CD4-positive, alpha-beta memory T cell (primary cell): ENCODE data around the gene MBIP. TPM values are rescaled to one million over a fixed set of nuclear protein-coding genes. Genes with fewer than 3 reads are reported as not detected.

Source experiments
- CTCF ChIA-PET: fragments of 350-600 bp; sonication (Branson Sonifier 250); formaldehyde crosslinking; loops from one replicate; lab custom pipeline; 2021; ENCODE audit warnings: inconsistent platforms; ENCODE audit not compliant: partially characterized antibody; lab: Charles Lee
- POLR2A ChIA-PET: fragments of 350-600 bp; sonication (Branson Sonifier 250); formaldehyde crosslinking; loops from one replicate; lab custom pipeline; 2021; ENCODE audit not compliant: partially characterized antibody; lab: Charles Lee
- DNase-seq, 5 donors: peaks; one replicate each; pipeline versions ENCODE4 v3.0.0 to v3.0.0-alpha.2; 2020 to 2022; ENCODE audit warnings: mixed read lengths in 1 of 5
- H3K27ac ChIP-seq: one replicate; pipeline ENCODE4 v1.7.0; 2013; ENCODE audit warnings: low read depth, low read length
- H3K27me3 ChIP-seq: 2 replicates; pipeline ENCODE4 v1.7.0; 2013; ENCODE audit warnings: mild to moderate bottlenecking, low read length, moderate library complexity; ENCODE audit not compliant: insufficient read depth
- H3K36me3 ChIP-seq: 2 replicates; pipeline ENCODE4 v1.7.0; 2013; ENCODE audit warnings: mild to moderate bottlenecking, low read length, moderate library complexity; ENCODE audit not compliant: insufficient read depth
- H3K4me1 ChIP-seq: 2 replicates; pipeline ENCODE4 v1.7.0; 2013; ENCODE audit warnings: mild to moderate bottlenecking, low read length, moderate library complexity; ENCODE audit not compliant: insufficient read depth
- H3K4me3 ChIP-seq, 2 donors: one replicate each; pipeline ENCODE4 v1.7.0; 2013; ENCODE audit warnings: low read length in 2 of 2, mild to moderate bottlenecking in 1 of 2
- H3K9me3 ChIP-seq, 2 donors: one replicate each; pipeline ENCODE4 v1.7.0; 2013; ENCODE audit warnings: low read length in 2 of 2, control low read depth in 1 of 2; ENCODE audit not compliant: control insufficient read depth in 1 of 2
- H3K27ac Mint-ChIP-seq, 7 donors: one replicate each; pipeline ENCODE4 v1.8.0; 2020 to 2021; ENCODE audit warnings: mixed read lengths in 7 of 7, mild to moderate bottlenecking in 6 of 7, inconsistent platforms in 3 of 7, moderate library complexity in 3 of 7
- H3K27me3 Mint-ChIP-seq, 2 donors: one replicate each; pipeline ENCODE4 v1.8.0; 2020 to 2021; ENCODE audit warnings: mixed read lengths in 2 of 2
- H3K36me3 Mint-ChIP-seq, 2 donors: one replicate each; pipeline ENCODE4 v1.8.0; 2020 to 2021; ENCODE audit warnings: mixed read lengths in 2 of 2, inconsistent platforms in 1 of 2, mild to moderate bottlenecking in 1 of 2
- H3K4me1 Mint-ChIP-seq, 4 donors: one replicate each; pipeline ENCODE4 v1.8.0; 2020 to 2021; ENCODE audit warnings: mixed read lengths in 4 of 4, mild to moderate bottlenecking in 1 of 4
- H3K4me3 Mint-ChIP-seq, 8 donors: one replicate each; pipeline ENCODE4 v1.8.0; 2020 to 2021; ENCODE audit warnings: mixed read lengths in 8 of 8, mild to moderate bottlenecking in 7 of 8, moderate library complexity in 6 of 8, inconsistent platforms in 3 of 8
- H3K9me3 Mint-ChIP-seq, 8 donors: one replicate each; pipeline ENCODE4 v1.8.0; 2020 to 2021; ENCODE audit warnings: mixed read lengths in 8 of 8, mild to moderate bottlenecking in 5 of 8, inconsistent platforms in 3 of 8, moderate library complexity in 1 of 8
- intact Hi-C: fragments of 100-400 bp; cut with micrococcal nuclease; formaldehyde crosslinking; loops from one replicate; pipeline ENCODE4 v1.15.1; 2023
- polyA plus RNA-seq, 2 donors: library from polyadenylated mRNA; unstranded; fragments of 300-500 nt; fragmentation: Illumina TruSeq; gene quantifications; one replicate each; pipeline ENCODE4 v1.2.3, GENCODE V29; 2021
- total RNA-seq, 2 experiments: library from RNA; stranded (reverse); gene quantifications; one replicate each; pipeline ENCODE4 v1.2.3, GENCODE V29; 2021

Gene MBIP
- 10 to 100 TPM; 16.7 to 25.6 TPM for total RNA-seq
- polyA plus RNA-seq, result 10 to 100 TPM; 19.7 to 19.8 TPM

- no peaks in the 10 kb centered on the region for H3K9me3 ChIP-seq
- Mint-ChIP-seq H3K4me3 (peak within 1 kb of the TSS; percentile 94 to 99 (median 96)), H3K9me3 (peaks cover 0 to 3% (median 0%) of the 10 kb centered on the region in 8 donors), H3K27me3 (peaks cover 6 to 11% of the 10 kb centered on the region in 2 donors), H3K4me1 (peaks cover 16 to 42% (median 26%) of the 10 kb centered on the region in 4 donors), H3K36me3 (peaks cover 0 to 11% of the 10 kb centered on the region in 2 donors), H3K27ac (peak within 1 kb of the TSS; percentile 85 to 98 (median 97))
- intact Hi-C loops, result loop anchor here (1.0 kb wide), 1 partner anchor 494 kb away; the partner anchor contains the start of gene BRMS1L
- H3K4me1 ChIP-seq, result peaks cover 23% of the 10 kb centered on the region
- peak within 1 kb of the TSS; percentile 77 for H3K27ac ChIP-seq
- ChIA-PET POLR2A (interaction anchor here (1.1 to 1.8 kb wide), 4 partner anchors 13 to 498 kb away, joined by 4 to 12 read pairs (median 5); partner anchors contain the start of gene BRMS1L), CTCF (interaction anchor here (0.7 to 1.5 kb wide), 2 partner anchors 15 to 53 kb away, joined by 3 to 6 read pairs; no protein-coding TSS in a partner anchor)
- peak; percentile 82 to 96 (median 85) for DNase-seq
- H3K4me3 ChIP-seq, result peak within 1 kb of the TSS; percentile 62 to 93
- H3K27me3 ChIP-seq, result no peaks in the 10 kb centered on the region
- no peaks in the 10 kb centered on the region for H3K36me3 ChIP-seq
These were observed at the start of gene MBIP for GRCh38 chr14:36320200-36320896. MBIP (minus strand) TSS chr14:36320637; CDS start chr14:36320588, 49 bp downstream.

- intact Hi-C loops, result no loop called here
These were observed 47.7 kb upstream of the MBIP start for GRCh38 chr14:36367985-36368774.

GRCh38 chr14:36365766-36366165 is 45.3 kb upstream of the MBIP start:
- H3K9me3 ChIP-seq, result no peaks in the 10 kb centered on the region
- H3K4me1 ChIP-seq, result no peaks in the 10 kb centered on the region
- H3K27ac ChIP-seq, result no peak overlapping the region
- Mint-ChIP-seq H3K36me3 (no peaks in the 10 kb centered on the region), H3K27me3 (peaks cover 1 to 5% of the 10 kb centered on the region in 2 donors), H3K4me1 (no peaks in the 10 kb centered on the region), H3K27ac (no peak overlapping the region), H3K4me3 (no peak overlapping the region), H3K9me3 (no peaks in the 10 kb centered on the region)
- H3K4me3 ChIP-seq, result no peak overlapping the region
- intact Hi-C loops, result no loop called here
- ChIA-PET CTCF (interaction anchor here (2.5 kb wide), 1 partner anchor 9 kb away, joined by 11 read pairs; no protein-coding TSS in a partner anchor), POLR2A (no interaction called here)
- H3K36me3 ChIP-seq, result no peaks in the 10 kb centered on the region
- H3K27me3 ChIP-seq, result no peaks in the 10 kb centered on the region
- no peak for DNase-seq

More at GRCh38 chr14:36367985-36368774, 47.7 kb upstream of the MBIP start:
- H3K27ac ChIP-seq, result no peak overlapping the region
- CTCF ChIA-PET, result interaction anchor here (1.8 kb wide), 1 partner anchor 9 kb away, joined by 4 read pairs; no protein-coding TSS in a partner anchor
- peaks cover 1 to 5% of the 10 kb centered on the region in 2 donors for H3K27me3 Mint-ChIP-seq
- H3K27ac Mint-ChIP-seq, result no peak overlapping the region
- no peak overlapping the region for H3K4me3 Mint-ChIP-seq
- H3K36me3 Mint-ChIP-seq, result no peaks in the 10 kb centered on the region
- no peaks in the 10 kb centered on the region for H3K36me3 ChIP-seq
- no peaks in the 10 kb centered on the region for H3K9me3 ChIP-seq
- H3K4me1 Mint-ChIP-seq, result no peaks in the 10 kb centered on the region
- H3K4me1 ChIP-seq, result no peaks in the 10 kb centered on the region
- H3K4me3 ChIP-seq, result no peak overlapping the region
- no peaks in the 10 kb centered on the region for H3K9me3 Mint-ChIP-seq
- no peak for DNase-seq
- POLR2A ChIA-PET, result no interaction called here
- no peaks in the 10 kb centered on the region for H3K27me3 ChIP-seq

- CTCF ChIA-PET, result no interaction called here
- H3K4me1 Mint-ChIP-seq, result no peaks in the 10 kb centered on the region
- H3K9me3 Mint-ChIP-seq, result no peaks in the 10 kb centered on the region
- Histone ChIP-seq H3K27ac (no peak overlapping the region), H3K4me1 (no peaks in the 10 kb centered on the region), H3K36me3 (no peaks in the 10 kb centered on the region), H3K9me3 (no peaks in the 10 kb centered on the region), H3K4me3 (no peak overlapping the region), H3K27me3 (no peaks in the 10 kb centered on the region)
- DNase-seq, result no peak
- intact Hi-C loops, result no loop called here
- POLR2A ChIA-PET, result no interaction called here
- no peak overlapping the region for H3K27ac Mint-ChIP-seq
- H3K36me3 Mint-ChIP-seq, result no peaks in the 10 kb centered on the region
- peaks cover 1 to 5% of the 10 kb centered on the region in 2 donors for H3K27me3 Mint-ChIP-seq
- no peak overlapping the region for H3K4me3 Mint-ChIP-seq
These were observed 43.3 kb upstream of the MBIP start for GRCh38 chr14:36363704-36364103.

GRCh38 chr14:36362648-36363047 is 42.2 kb upstream of the MBIP start:
- H3K36me3 ChIP-seq, result no peaks in the 10 kb centered on the region
- Mint-ChIP-seq H3K9me3 (peaks cover 0 to 2% (median 0%) of the 10 kb centered on the region in 8 donors), H3K27ac (no peak overlapping the region), H3K36me3 (no peaks in the 10 kb centered on the region), H3K4me1 (no peaks in the 10 kb centered on the region), H3K4me3 (no peak overlapping the region), H3K27me3 (peaks cover 3 to 5% of the 10 kb centered on the region in 2 donors)
- POLR2A ChIA-PET, result no interaction called here
- CTCF ChIA-PET, result no interaction called here
- no peaks in the 10 kb centered on the region for H3K27me3 ChIP-seq
- no peak overlapping the region for H3K27ac ChIP-seq
- no peaks in the 10 kb centered on the region for H3K9me3 ChIP-seq
- intact Hi-C loops, result no loop called here
- H3K4me1 ChIP-seq, result no peaks in the 10 kb centered on the region
- no peak overlapping the region for H3K4me3 ChIP-seq
- no peak for DNase-seq

- no peak for DNase-seq
- no peaks in the 10 kb centered on the region for H3K4me1 Mint-ChIP-seq
- CTCF ChIA-PET, result no interaction called here
These were observed 40.9 kb upstream of the MBIP start for GRCh38 chr14:36361210-36361853.

More at GRCh38 chr14:36361210-36361853, 40.9 kb upstream of the MBIP start:
- peaks cover 0 to 11% (median 8%) of the 10 kb centered on the region in 8 donors for H3K9me3 Mint-ChIP-seq
- intact Hi-C loops, result no loop called here
- H3K36me3 Mint-ChIP-seq, result peaks cover 2 to 4% of the 10 kb centered on the region in 2 donors
- Histone ChIP-seq H3K4me1 (no peaks in the 10 kb centered on the region), H3K36me3 (no peaks in the 10 kb centered on the region), H3K27me3 (no peaks in the 10 kb centered on the region), H3K27ac (no peak overlapping the region), H3K9me3 (no peaks in the 10 kb centered on the region), H3K4me3 (no peak overlapping the region)
- no peak overlapping the region for H3K27ac Mint-ChIP-seq
- H3K4me3 Mint-ChIP-seq, result no peak overlapping the region
- peaks cover 1 to 3% of the 10 kb centered on the region in 2 donors for H3K27me3 Mint-ChIP-seq
- POLR2A ChIA-PET, result no interaction called here
